GM12872 (cell line): Measurements from ENCODE around the gene CLEC16A.

Source experiments
- CTCF ChIP-seq: IDR thresholded peaks from 3 replicates; pipeline ENCODE4 v1.5.1; 2011; ENCODE audit warnings: low read depth, mild to moderate bottlenecking, low read length, moderate library complexity; ENCODE audit not compliant: insufficient read depth

Gene CLEC16A

GRCh38 chr16:10929853-10930754 is 14.3 kb upstream of the CLEC16A start:
- TF ChIP-seq CTCF, result no peak

- peak; percentile 39; the same call in 1 of the 3 replicates for TF ChIP-seq CTCF
These were observed 13.6 kb upstream of the CLEC16A start for GRCh38 chr16:10930755-10931093.

GRCh38 chr16:10931134-10931533 is 13.2 kb upstream of the CLEC16A start:
- TF ChIP-seq CTCF, result no peak

GRCh38 chr16:10931977-10932632 is 12.3 kb upstream of the CLEC16A start:
- TF ChIP-seq CTCF, result no peak

- TF ChIP-seq CTCF, result no peak
These were observed 11.2 kb upstream of the CLEC16A start for GRCh38 chr16:10932959-10933710.

- no peak for TF ChIP-seq CTCF
These were observed 10.5 kb upstream of the CLEC16A start for GRCh38 chr16:10933865-10934264.
